ENCODE results near the gene SLC26A6.

GRCh38 chr3:48624767-48625166 is 10.5 kb downstream of the SLC26A6 start:
- TF ChIP-seq CTCF (IDR thresholded peaks at IDR 0.05), result no peak
- TF ChIP-seq POLR2A (IDR thresholded peaks at IDR 0.05), result no peak

Data from esophagus squamous epithelium (tissue), 4 donors.